NCI-H1417 (cell line): ENCODE results near the gene ST8SIA6.
A peak's percentile ranks its signal among the peaks of the same experiment; 100 is the strongest.
"Not testable (repeated sequence)": the region's sequence is repeated elsewhere in the genome, so short reads cannot be mapped to it uniquely, and the experiment has no call there.

Experiments
- DNase-seq, 3 experiments: peaks; one replicate each; lab custom pipeline; 2025; lab: John Stamatoyannopoulos, UW

ST8SIA6 gene

DNA sequence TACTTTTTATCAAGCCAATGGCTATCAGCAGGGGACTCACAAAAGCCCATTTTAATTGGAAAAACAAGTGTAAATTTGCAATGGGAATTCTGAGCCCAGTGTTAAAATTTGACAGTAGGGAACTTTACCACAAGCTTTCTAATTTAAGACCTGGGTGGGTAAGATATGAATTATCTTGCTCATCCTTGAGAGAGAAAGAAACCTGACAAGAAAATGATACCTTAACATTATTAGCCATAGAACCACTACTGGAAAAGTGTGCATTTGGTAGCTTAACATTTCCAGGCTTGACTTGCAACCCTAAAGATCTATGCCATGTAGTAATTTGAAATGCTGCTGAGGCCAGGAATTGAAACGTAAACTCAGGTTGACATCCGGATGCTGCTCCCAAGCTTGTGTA, 2.7 kb upstream of the ST8SIA6 start:
- no peak for DNase-seq

DNA sequence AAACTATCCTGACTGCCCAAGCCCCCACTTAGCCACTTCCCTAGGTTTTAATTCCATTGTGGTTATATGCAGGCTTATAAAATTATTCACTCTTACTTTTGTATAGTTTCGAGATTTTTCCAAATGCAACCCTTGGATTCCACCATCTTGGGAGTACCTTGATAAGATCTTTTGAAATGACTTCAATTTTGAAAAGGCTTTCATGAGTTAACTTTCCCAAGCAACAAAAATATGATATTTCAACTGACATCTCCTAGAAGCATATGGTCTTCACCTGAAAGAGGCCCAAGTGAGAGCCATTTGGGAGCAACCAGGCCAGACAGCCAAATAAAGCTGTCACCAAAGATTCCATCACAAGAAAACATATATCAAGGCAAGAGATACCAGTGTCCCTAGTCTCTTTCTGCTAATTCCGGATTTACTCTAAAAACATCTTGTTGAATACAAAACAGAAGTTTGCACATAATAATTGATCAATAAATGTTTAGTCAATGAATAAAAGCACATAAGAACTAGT, 1.7 kb upstream of the ST8SIA6 start:
- no peak for DNase-seq

DNA sequence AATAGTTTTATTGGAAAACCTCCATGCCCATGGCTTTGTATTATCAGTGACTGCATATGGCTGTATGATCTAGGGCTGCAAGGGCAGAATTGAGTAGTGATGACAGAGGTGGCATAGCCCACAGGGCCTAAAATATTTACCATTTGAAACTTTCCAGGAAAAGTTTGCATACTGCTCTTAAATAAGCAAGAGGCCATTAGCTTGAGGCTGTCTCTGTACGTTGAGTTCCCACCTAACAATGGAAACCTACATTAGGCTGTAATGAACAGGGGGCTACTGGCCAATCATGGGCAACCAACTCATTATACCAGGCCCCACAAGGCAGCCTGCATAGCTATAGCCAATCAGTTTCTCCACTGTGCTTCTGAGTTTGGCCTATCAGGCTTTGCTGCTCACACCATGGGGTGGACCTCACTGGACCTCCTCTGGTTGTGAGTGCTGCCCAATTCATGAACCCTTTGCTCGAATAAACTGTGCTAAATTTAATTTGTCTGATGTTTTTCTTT, 673 bp upstream of the ST8SIA6 start:
- no peak for DNase-seq

DNA sequence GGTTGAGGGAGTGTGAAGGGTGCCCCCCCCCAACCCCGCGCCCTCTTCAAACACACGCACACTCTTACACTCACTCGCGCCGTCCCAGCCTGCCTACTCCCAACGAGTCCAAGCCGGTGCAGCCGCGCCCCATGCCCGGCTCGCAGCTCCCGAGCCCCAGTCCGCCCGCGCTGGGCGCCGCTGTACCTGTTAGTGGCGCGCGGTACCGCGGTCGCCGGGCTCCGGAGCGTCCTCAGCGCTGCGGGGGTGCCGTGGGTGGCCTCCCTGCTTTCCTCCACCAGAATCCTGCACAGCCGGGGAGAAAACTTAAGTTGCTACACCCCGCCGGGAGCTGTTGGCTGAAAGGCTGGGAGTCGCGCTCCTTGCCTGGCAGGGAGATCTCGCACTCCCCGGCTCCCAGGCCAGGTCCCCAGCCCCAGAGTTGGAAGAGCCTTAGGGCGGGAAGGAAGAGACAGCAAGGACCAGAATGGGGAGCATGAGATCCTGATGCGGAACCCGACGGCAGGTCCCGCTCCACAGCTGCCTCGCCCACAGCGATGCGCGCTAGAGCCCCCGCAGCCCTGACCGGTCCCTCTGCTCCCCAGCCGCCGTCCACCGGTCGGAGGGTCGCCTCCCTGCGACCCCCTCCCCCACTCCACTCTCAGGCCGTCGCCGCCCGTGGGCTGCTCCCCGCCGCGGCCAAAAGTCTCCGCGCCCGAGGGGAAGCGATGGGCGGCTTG, 863 bp downstream of the ST8SIA6 start:
- peak in 2 of 3 experiments; percentile 72 to 80 for DNase-seq

DNA sequence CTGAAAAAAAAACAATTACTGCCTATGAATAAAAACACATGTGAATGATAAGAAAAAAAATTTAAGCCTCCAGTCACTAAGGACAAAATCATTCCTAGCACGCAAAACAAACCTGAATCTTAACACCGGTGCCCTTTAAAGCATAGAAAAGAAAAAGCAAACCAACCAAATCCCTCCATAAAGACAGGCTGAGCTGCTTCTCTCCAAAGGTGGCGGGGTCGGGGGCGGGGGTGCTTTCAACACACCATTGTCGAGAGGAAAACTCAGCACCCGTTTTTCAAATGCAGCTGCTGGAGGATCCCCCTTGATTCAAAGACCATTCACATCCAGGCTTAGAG, 1.4 kb downstream of the ST8SIA6 start:
- DNase-seq = no peak

DNA sequence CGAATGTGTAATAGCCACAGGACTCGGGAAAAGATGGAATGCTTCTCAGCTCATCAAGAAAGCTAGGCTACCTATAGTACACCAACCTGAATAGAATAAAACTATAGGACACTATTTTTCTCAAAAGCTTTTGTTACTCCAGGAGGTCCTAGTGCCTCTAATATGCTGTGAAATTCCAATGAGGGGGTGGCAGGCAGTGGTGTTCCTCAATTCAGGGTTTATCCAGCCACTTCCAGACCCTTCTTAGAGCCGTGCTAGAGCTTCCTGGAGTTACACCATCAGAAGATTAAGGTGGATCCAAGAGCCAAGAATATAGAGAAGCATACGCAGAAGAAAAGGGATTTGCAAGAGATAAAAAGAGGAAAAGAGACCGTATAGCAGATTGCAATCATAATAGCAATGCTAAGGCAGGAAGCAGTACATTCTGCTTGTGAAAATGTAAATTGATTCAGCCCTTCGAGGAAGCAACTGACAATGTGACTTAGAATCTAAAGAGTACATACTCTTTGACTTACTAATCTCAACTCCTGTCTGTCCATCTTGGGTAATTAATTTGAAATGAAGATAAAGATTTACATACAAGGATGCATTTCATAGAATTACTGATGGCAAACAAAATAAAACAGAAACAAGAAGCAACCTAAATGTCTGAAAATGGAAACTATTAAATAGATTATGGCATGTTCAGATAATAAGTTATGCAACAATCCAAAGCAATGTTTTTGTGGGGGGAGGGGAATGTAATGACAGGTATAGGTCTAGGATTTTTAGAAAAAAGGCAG, 2.1 kb downstream of the ST8SIA6 start:
- DNase-seq = no peak

DNA sequence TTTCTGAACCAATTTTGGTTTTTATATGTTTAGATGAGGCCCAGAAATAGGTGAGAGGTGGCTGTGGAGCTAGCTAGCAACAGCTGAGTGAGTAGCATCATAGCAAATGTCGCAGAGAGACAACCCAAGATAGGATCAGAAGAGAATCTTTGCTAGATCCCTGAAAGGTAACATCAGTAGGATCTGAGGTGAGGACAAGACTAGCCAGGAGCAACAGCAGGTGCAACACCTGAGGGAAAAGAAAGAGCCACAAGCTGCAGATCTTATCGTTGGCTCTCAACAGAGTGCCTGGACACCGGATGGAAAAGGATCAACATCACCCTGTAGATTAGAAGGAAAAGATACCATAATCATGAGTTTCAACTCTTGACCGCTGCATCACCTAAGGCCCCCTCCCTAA, 4.4 kb downstream of the ST8SIA6 start:
- no peak for DNase-seq

DNA sequence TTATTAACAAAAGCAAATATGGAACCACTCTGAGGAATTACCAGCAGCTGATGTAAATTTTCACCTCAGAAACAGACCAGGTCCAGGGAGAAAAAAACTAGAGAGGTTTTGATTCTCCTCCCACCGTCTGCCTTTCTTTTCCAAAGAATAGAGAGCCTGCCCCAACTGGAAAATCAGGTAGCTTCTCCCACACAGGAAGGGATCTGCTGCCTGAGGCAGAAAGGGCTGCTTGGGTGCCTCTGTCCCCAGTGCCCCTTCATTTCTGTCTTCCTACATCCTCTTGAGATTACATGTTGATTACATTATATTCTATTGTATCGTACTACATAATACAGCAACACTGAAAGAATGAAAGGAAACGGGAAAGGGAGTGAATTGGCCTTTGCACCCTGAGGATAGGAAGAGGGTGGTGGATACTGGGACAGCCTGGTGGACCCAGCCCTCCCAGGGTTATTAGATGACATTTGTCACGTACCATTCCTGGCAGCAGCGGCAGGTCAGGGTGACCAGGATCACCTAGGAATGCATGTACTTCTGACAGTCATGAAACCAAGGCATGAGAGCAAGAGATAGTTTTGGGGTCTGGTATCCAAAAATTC, 8.9 kb downstream of the ST8SIA6 start:
- DNase-seq = peak in 2 of 3 experiments; percentile 8 to 45

DNA sequence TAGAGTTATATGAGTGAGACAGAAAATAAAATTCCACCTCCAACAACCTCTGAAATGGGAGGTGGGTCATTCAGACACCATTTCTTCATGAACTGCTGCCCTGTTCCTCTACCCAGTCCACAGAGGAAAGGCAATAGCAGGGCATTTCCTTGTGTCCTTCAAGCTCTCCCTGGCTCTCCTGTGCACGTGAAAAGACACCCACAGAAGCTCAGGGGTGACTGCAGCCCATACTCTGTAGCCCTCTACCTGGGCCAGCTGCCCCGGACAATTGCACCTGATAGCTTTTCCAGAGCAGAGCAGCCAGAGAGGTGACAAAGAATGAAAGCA, 10.0 kb downstream of the ST8SIA6 start:
- no peak for DNase-seq

DNA sequence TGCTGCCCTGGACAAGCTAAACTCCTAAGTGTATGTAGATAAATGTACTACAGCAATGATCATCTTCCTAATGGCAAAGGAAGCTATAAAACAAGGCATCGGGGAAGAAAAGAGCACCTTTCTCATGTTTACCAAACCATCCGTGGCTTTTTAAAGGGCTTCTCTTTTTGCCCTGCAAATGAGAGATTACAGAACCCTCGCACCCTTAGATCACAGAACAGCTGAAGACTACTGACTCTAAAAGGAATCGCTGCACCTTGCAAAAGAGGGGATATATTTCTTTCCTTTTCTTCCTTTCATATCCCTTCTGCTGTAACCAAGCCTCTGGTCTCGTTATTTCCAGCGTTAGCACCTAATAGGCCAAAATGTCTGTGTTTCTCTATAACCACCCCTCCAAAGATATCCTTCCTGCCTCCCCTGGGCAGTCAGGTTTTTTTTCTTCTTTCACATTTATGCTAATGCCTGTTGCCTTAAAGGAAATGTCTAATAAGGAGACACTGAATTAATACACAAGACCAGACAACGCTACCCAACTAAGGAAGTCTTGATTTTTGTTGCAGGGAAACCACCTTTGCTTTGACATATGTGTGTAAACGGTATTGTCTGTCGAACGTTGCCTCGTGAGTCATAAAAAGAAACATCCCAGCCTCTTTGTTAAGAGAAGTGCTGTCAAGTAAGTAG, 10.5 kb downstream of the ST8SIA6 start:
- DNase-seq = no peak

DNA sequence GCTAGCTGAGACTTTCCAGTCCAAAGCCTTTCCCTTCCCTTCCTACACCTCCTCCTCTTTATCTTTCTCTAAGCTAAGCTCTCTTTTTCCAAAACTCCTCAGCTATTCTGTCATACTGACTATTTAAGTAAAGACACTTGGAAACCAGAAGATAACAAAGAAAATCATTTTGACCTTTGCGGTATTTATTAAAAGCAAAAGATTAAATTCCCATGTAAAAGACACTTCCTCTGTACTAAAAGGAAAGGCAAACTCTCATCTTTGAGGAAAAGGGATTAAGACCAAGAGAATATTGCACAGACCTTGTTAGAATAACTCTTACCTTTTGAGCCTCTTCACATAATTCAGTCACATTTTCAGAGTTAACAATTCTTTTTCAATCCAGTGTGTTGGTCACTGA, 15.8 kb downstream of the ST8SIA6 start:
- DNase-seq = no peak

DNA sequence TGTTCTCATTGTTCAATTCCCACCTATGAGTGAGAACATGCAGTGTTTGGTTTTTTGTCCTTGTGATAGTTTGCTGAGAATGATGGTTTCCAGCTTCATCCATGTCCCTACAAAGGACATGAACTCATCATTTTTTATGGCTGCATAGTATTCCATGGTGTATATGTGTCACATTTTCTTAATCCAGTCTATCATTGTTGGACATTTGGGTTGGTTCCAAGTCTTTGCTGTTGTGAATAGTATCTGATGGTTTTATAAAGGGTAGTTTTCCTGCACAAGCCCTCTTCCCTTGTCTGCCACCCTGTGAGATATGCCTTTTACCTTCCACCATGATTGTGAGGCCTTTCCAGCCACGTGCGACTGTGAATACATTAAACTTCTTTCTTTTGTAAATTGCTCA, 17.8 kb downstream of the ST8SIA6 start:
- DNase-seq = not testable (repeated sequence)

DNA sequence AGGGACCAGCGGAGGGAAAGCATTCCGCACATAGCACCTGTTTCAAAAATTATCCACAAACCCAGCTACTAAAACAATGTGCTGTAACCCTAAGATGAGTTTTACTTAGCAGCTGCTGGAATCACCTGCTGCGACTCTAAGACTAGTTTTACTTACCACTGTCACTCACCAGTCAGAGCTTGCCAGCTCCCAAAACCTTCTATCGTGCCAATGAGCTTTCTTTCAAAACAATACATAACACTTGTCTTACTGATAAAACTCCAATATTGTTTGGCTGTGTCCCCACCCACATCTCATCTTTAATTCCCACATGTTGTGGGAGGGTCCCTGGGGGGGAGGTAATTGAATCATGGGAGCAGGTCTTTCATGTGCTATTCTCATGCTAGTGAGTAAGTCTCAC, 18.4 kb downstream of the ST8SIA6 start:
- DNase-seq = no peak

DNA sequence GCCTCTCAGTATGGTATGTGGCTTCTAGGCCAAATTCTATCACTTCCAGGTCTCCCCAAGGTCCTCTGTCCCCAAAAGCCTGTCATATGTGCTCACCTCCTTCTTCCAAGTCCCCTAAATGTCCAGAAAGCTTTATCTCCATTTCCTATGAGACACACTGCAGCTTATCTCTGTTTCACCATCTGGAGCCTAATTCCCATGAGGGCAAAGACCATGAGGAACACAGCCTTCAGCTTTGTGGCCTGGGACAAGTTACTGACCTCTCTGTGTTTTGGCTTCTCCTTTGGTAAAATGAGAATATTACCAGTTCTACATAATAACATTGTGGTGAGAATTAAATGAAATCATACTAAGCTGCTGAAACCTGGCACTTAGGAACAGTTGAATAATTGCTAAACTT, 19.2 kb downstream of the ST8SIA6 start:
- DNase-seq = no peak

DNA sequence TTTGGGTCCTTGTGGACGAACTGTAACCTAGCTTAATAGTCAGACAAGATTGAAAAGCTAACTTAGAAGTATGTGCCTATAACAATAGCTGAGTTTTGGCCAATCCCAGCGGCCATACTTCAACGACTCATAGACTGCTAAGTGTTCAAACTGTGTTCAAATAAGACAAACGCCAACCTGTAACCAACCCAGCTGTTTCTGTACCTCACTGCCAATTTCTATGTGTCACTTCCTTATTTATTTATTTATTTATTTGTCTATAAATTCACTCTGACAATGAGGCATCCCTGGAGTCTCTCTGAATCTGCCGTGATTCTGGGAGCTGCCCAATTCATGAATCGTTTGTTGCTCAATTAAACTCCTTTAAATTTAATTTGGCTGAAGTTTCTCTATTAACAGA, 21.7 kb downstream of the ST8SIA6 start:
- DNase-seq = no peak

DNA sequence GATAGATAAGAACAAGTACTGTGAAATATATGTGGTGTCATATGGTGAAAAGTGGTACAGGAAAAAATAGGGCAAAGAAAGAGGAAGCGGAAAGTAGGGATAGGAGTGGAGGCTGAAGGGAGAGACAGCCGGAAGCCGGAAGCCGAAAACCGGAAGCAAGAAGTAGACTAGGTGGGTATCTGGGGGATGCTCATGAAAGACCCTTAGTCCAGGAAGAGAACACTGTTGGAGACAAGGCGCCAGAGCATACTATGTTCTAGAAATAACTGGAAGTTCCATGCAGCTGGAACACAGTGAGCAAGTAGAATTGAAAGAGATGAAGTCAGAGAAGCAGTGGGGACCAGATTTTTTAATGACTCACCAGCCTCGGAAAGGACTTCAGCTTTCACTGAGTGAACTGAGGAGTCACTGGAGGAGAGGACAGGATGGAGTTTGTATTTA, 22.5 kb downstream of the ST8SIA6 start:
- no peak for DNase-seq

DNA sequence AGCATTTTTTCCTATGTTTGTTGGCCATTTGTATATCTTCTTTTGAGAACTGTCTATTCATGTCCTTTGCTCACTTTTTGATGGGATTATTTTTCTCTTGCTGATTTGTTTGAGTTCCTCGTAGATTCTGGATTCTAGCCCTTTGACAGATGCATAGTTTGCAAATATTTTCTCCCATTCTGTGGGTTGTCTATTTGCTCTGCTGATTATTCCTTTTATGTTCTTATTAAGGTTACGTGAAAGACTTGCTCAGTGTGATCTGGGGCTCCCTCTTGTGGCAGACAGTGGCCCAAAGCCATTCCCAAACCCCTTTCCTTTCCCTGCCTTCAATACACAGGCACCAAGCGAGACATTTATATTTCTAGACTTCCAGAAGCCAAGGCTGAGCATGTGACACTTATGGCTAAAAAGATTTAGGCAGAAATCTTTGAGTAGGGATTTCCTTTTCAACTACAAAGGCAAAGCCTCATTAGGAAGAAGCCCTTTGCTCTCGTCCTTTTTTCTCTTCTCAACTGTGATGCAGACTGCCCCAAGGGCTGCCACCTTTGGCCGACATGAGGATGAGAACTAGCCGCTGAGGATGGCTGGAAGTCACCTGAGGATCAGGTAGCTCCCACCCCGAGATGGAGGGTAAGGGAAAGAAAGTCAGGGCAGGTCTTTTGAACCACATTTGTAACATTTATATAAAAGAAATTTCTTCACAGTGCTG, 23.6 kb downstream of the ST8SIA6 start:
- peak; percentile 2 to 80 (median 47) for DNase-seq

DNA sequence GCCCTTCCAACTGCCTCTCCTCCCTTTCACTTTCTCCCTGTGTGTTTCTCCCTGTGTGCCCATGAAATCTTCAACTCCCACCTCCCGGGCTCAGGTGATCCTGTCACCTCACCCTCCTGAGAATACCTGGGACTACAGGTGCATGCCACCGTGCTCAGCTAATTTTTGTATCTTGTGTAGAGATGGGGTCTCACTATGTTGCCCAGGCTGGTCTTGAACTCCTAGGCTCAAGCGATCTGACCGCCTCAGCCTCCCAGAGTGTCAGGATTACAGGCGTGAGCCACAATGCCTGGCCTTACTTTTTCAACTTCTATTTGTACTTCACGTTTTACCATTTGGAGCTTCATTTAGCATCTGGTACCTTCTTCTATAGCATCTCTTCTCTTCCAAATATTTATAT, 24.9 kb downstream of the ST8SIA6 start:
- DNase-seq = no peak

DNA sequence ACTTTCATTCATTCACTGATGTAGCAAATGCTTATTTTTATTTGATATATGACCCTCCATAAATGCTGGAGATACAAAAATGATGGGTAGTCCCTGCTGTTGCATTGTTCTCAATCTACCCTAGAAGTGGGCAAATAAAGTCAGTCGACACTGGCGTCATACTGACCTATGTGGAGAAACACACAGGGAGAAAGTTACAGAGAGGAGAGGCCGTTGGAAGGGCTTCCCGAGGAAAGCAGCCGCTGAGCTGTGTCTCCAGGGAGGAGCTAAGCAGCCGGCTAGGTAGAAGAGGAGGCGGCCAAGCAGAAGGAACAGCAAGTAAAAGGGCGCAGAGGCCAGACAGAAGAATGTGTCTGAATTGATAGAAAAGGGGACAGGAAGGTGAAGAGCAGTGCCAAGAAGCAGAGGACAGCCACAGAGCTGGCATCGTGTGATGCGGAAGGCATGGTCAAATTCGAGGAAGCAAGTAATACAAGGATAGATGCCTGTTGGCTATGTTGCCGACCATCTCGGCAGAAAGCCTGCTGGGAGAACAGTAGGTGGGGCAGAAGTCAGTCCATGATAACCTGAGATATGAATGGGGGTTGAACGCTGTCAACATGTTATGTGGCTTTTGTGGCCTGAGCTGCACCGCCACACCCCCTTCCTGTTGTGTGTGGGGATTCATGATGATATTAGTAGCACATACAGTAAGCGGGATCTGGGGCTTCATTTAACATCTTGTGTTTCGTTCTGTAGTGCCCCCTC, 25.9 kb downstream of the ST8SIA6 start:
- DNase-seq = no peak

DNA sequence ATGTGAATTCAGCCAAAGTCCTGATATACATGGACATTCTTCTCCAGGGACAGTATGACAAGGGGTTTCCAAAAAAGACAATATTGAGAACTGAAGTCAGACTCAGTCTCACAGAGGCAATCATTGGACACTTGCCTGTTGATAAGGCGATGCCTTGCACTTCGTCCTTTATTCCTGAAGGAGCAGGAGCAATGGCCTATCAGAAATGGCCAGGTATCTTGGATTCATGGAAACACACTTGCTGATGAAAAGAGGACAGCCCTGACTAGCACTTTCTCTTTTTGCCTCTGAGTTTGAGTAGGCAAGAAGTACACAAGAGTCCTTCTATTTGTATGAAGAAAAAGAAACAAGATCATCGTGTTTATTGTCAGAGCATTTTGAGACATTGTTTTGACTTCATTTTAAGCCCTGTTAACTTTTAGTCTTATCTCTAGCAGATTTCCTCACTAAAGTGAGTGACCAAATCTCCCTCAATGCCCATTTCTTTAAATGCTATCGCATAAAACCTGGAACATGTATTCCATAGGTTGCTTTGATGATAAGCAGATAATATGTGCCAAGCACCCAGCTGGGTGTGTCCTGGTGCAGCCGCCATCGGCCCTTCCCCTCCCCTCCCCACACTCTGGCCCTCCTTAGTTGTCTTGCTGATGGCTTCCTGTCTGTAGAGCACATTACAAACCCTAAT, 26.6 kb downstream of the ST8SIA6 start:
- no peak for DNase-seq
